Activated naive CD4-positive, alpha-beta T cell treated with anti-CD3 and anti-CD28 coated beads, Interleukin-2, amount 50 U/mL, for 16 hours (primary cell): ENCODE results near the gene ZG16B.

Experiments used
- DNase-seq: peaks from one replicate; pipeline ENCODE4 v3.0.0-alpha.2; 2020

ZG16B gene

GRCh38 chr16:2871926-2872325 lies 41.8 kb downstream of the ZG16B start:
- no peak for DNase-seq

GRCh38 chr16:2874032-2874911 lies 44.2 kb downstream of the ZG16B start:
- no peak for DNase-seq

GRCh38 chr16:2874912-2875362 lies 44.8 kb downstream of the ZG16B start:
- peak; percentile 64 for DNase-seq

GRCh38 chr16:2879854-2880508 lies 49.9 kb downstream of the ZG16B start:
- no peak for DNase-seq
